H1 (cell line): ENCODE results near the gene NMU. TPM values are rescaled to one million over a fixed set of nuclear protein-coding genes. Genes with fewer than 3 reads are reported as not detected.

Experiments used
- CTCF ChIA-PET: fragments of 300-600 bp; sonication (Branson Sonifier 250); formaldehyde crosslinking; loops from one replicate; lab custom pipeline; 2021; ENCODE audit not compliant: partially characterized antibody; lab: Charles Lee
- POLR2A ChIA-PET: fragments of 300-600 bp; sonication (Branson Sonifier 250); formaldehyde crosslinking; loops from one replicate; lab custom pipeline; 2021; ENCODE audit warnings: inconsistent platforms; ENCODE audit not compliant: partially characterized antibody; lab: Charles Lee
- DNase-seq, 2 experiments: peaks; one replicate each; pipeline versions ENCODE4 v3.0.0 to v3.0.0-alpha.2; 2010 to 2022; ENCODE audit warnings: low spot score in 2 of 2, low read depth in 1 of 2, mixed read lengths in 1 of 2
- FAIRE-seq: peaks from 2 replicates; lab custom pipeline; 2011; peaks lifted over from hg19 to GRCh38; lab: Jason Lieb, UNC
- H2AFZ ChIP-seq: 2 replicates; pipeline ENCODE4 v1.8.1; 2012; ENCODE audit warnings: low read length, inconsistent platforms
- H2AK5ac ChIP-seq: 2 replicates; pipeline ENCODE4 v1.6.1; 2013; ENCODE audit warnings: low read depth, low read length
- H2BK120ac ChIP-seq: replicated peaks from 2 replicates; pipeline ENCODE3; 2013; ENCODE audit warnings: low read depth, low read length, inconsistent platforms
- H2BK12ac ChIP-seq: 2 replicates; pipeline ENCODE4 v1.6.1; 2013; ENCODE audit warnings: low read depth, low read length
- H2BK15ac ChIP-seq: 2 replicates; pipeline ENCODE4 v1.6.1; 2013; ENCODE audit warnings: low read length
- H2BK20ac ChIP-seq: 2 replicates; pipeline ENCODE4 v1.6.1; 2013; ENCODE audit warnings: low read length
- H2BK5ac ChIP-seq: 2 replicates; pipeline ENCODE4 v1.6.1; 2013; ENCODE audit warnings: low read depth, low read length
- H3K14ac ChIP-seq: 2 replicates; pipeline ENCODE4 v1.6.1; 2013; ENCODE audit warnings: inconsistent platforms; ENCODE audit not compliant: insufficient read length
- H3K18ac ChIP-seq: 2 replicates; pipeline ENCODE4 v1.6.1; 2013; ENCODE audit warnings: low read length; ENCODE audit errors: extremely low read depth
- H3K23ac ChIP-seq: 2 replicates; pipeline ENCODE4 v1.6.1; 2013; ENCODE audit warnings: inconsistent platforms; ENCODE audit not compliant: insufficient read length
- H3K23me2 ChIP-seq: 2 replicates; pipeline ENCODE4 v1.6.1; 2013; ENCODE audit warnings: low read depth, low read length
- H3K27ac ChIP-seq: 2 replicates; pipeline ENCODE4 v1.6.1; 2011; ENCODE audit warnings: low read depth, low read length, inconsistent platforms
- H3K27me3 ChIP-seq, 4 experiments: replicated peaks in 1 of 4; 1 replicate in 1 of 4; 2 replicates in 3 of 4; pipeline versions ENCODE4 v1.6.1 to v1.8.1; 2011 to 2013; ENCODE audit warnings: low read length in 3 of 4, mild to moderate bottlenecking in 3 of 4, inconsistent platforms in 2 of 4, mixed read lengths in 2 of 4, moderate library complexity in 1 of 4; ENCODE audit not compliant: control insufficient read depth in 3 of 4, insufficient read depth in 3 of 4; ENCODE audit errors: extremely low read depth in 1 of 4
- H3K36me3 ChIP-seq, 4 experiments: 2 replicates each; pipeline versions ENCODE4 v1.6.1 to v1.8.1; 2011 to 2013; ENCODE audit warnings: mild to moderate bottlenecking in 4 of 4, low read length in 3 of 4, moderate library complexity in 2 of 4, control low read depth in 1 of 4, inconsistent platforms in 1 of 4; ENCODE audit not compliant: insufficient read depth in 4 of 4, control insufficient read depth in 2 of 4
- H3K4ac ChIP-seq: replicated peaks from 2 replicates; pipeline ENCODE3; 2013; ENCODE audit warnings: low read length, low read depth, mixed read lengths, inconsistent platforms; ENCODE audit not compliant: insufficient read length
- H3K4me1 ChIP-seq, 4 experiments: replicated peaks in 1 of 4; 1 replicate in 1 of 4; 2 replicates in 3 of 4; pipeline versions ENCODE4 v1.6.1 to v1.8.1; 2011 to 2013; ENCODE audit warnings: low read length in 3 of 4, inconsistent platforms in 2 of 4, mixed read lengths in 1 of 4; ENCODE audit not compliant: insufficient read depth in 4 of 4, control insufficient read depth in 3 of 4
- H3K4me2 ChIP-seq, 2 experiments: 2 replicates each; pipeline versions ENCODE4 v1.6.1 to v1.8.1; 2011 to 2013; ENCODE audit warnings: low read depth in 2 of 2, low read length in 2 of 2, control low read depth in 1 of 2, inconsistent platforms in 1 of 2, mild to moderate bottlenecking in 1 of 2; ENCODE audit not compliant: insufficient read depth in 1 of 2
- H3K4me3 ChIP-seq, 4 experiments: fragments of 200-600, 300-600 bp in 1 of 4; sonication (generic), shearing (Covaris generic), sonication (Bioruptor Twin) in 1 of 4; 2 replicates each; pipeline versions ENCODE4 v1.5.1 to v1.8.1; 2011 to 2016; ENCODE audit warnings: low read length in 4 of 4, low read depth in 3 of 4, control low read depth in 2 of 4, inconsistent platforms in 2 of 4, mild to moderate bottlenecking in 2 of 4, mixed read lengths in 1 of 4, moderate library complexity in 1 of 4; ENCODE audit not compliant: insufficient read depth in 2 of 4; ENCODE audit errors: extremely low read depth in 1 of 4
- H3K56ac ChIP-seq: replicated peaks from 2 replicates; pipeline ENCODE3; 2013; ENCODE audit warnings: low read depth, mild to moderate bottlenecking, mixed read lengths, low read length, inconsistent platforms; ENCODE audit not compliant: insufficient read length
- H3K79me1 ChIP-seq: 2 replicates; pipeline ENCODE4 v1.6.1; 2013; ENCODE audit warnings: low read depth, low read length, control low read depth
- H3K79me2 ChIP-seq, 2 experiments: 2 replicates each; pipeline versions ENCODE4 v1.6.1 to v1.8.1; 2012 to 2013; ENCODE audit warnings: low read length in 2 of 2, mild to moderate bottlenecking in 2 of 2, inconsistent platforms in 1 of 2; ENCODE audit not compliant: insufficient read depth in 2 of 2, control insufficient read depth in 1 of 2
- H3K9ac ChIP-seq, 4 experiments: replicated peaks in 1 of 4; 1 replicate in 1 of 4; 2 replicates in 3 of 4; pipeline versions ENCODE4 v1.6.1 to v1.8.1; 2011 to 2013; ENCODE audit warnings: low read depth in 3 of 4, low read length in 3 of 4, control low read depth in 2 of 4, mild to moderate bottlenecking in 2 of 4, moderate library complexity in 2 of 4, inconsistent platforms in 1 of 4; ENCODE audit errors: extremely low read depth in 1 of 4
- H3K9me3 ChIP-seq, 2 experiments: 2 replicates each; pipeline versions ENCODE4 v1.6.1 to v1.8.1; 2012 to 2013; ENCODE audit warnings: mild to moderate bottlenecking in 2 of 2, moderate library complexity in 2 of 2, control low read depth in 1 of 2, inconsistent platforms in 1 of 2, low read depth in 1 of 2, low read length in 1 of 2, mixed read lengths in 1 of 2; ENCODE audit not compliant: insufficient read depth in 2 of 2
- H4K20me1 ChIP-seq, 2 experiments: replicated peaks in 1 of 2; 2 replicates each; pipeline versions ENCODE3 to v1.8.1; 2011 to 2013; ENCODE audit warnings: inconsistent platforms in 2 of 2, low read length in 2 of 2, mild to moderate bottlenecking in 1 of 2; ENCODE audit not compliant: insufficient read depth in 2 of 2, control insufficient read depth in 1 of 2
- H4K5ac ChIP-seq: 2 replicates; pipeline ENCODE4 v1.6.1; 2013; ENCODE audit warnings: low read length, low read depth, mixed read lengths, inconsistent platforms; ENCODE audit not compliant: insufficient read length
- H4K8ac ChIP-seq: 2 replicates; pipeline ENCODE4 v1.8.0; 2013; ENCODE audit warnings: mild to moderate bottlenecking, moderate library complexity, low read length, inconsistent platforms; ENCODE audit not compliant: insufficient read depth; ENCODE audit errors: extremely low read depth
- H4K91ac ChIP-seq: replicated peaks from 2 replicates; pipeline ENCODE3; 2013; ENCODE audit warnings: low read length, mixed read lengths, inconsistent platforms; ENCODE audit not compliant: insufficient read length
- FOSL1 ChIP-seq: IDR thresholded peaks from 2 replicates; pipeline ENCODE4 v1.6.1; 2011; ENCODE audit warnings: mild to moderate bottlenecking, low read depth, low read length, moderate library complexity; ENCODE audit not compliant: insufficient read depth
- JUN ChIP-seq: IDR thresholded peaks from 2 replicates; pipeline ENCODE4 v1.6.1; 2011; ENCODE audit warnings: low read depth, mild to moderate bottlenecking, improper control_type of control experiment, low read length
- POLR2A ChIP-seq, 2 experiments: IDR thresholded peaks; 1 replicate in 1 of 2; 2 replicates in 1 of 2; pipeline ENCODE4 v1.6.1; 2011; ENCODE audit warnings: low read depth in 2 of 2, low read length in 2 of 2, mild to moderate bottlenecking in 2 of 2; ENCODE audit errors: control extremely low read depth in 1 of 2
- RAD21 ChIP-seq, 2 experiments: IDR thresholded peaks in 1 of 2; conservative IDR thresholded peaks in 1 of 2; 2 replicates each; pipeline ENCODE4 v1.6.1; 2011; ENCODE audit warnings: low read depth in 2 of 2, low read length in 2 of 2, improper control_type of control experiment in 1 of 2, inconsistent platforms in 1 of 2, mild to moderate bottlenecking in 1 of 2, moderate library complexity in 1 of 2
- SAP30 ChIP-seq: fragments of 300-600 bp; sonication (generic); IDR thresholded peaks from 2 replicates; pipeline ENCODE4 v1.7.1; 2012; ENCODE audit warnings: low read length, moderate library complexity, mild to moderate bottlenecking, inconsistent platforms; ENCODE audit not compliant: insufficient read depth, insufficient replicate concordance
- SP4 ChIP-seq: IDR thresholded peaks from 2 replicates; pipeline ENCODE4 v1.6.1; 2012; ENCODE audit warnings: low read length, inconsistent platforms
- SUZ12 ChIP-seq: fragments of 200-600 bp; sonication (generic); IDR thresholded peaks from 2 replicates; pipeline ENCODE4 v1.6.1; 2012; ENCODE audit warnings: mild to moderate bottlenecking, inconsistent platforms, low read length, moderate library complexity, mixed read lengths
- TEAD4 ChIP-seq: IDR thresholded peaks from 2 replicates; pipeline ENCODE4 v1.6.1; 2012; ENCODE audit warnings: low read depth, low read length, inconsistent platforms, mixed read lengths
- YY1 ChIP-seq: IDR thresholded peaks from 2 replicates; pipeline ENCODE4 v1.6.1; 2011; ENCODE audit warnings: low read depth, mild to moderate bottlenecking, low read length
- ZNF274 ChIP-seq: IDR thresholded peaks from 2 replicates; pipeline ENCODE4 v1.7.0; 2012; ENCODE audit warnings: low read length, borderline replicate concordance; ENCODE audit errors: extremely low read depth
- WGBS, 2 experiments: shearing (Covaris generic) in 1 of 2; methylation state at CpG; one replicate each; pipeline versions ENCODE4 v1.1.6 to v1.1.7; 2013 to 2015; ENCODE audit warnings: low lambda C conversion rate in 2 of 2, mixed read lengths in 2 of 2, inconsistent platforms in 1 of 2, low coverage in 1 of 2, missing lambda C conversion rate in 1 of 2; ENCODE audit not compliant: insufficient replicate concordance in 2 of 2, insufficient coverage in 1 of 2, insufficient read length in 1 of 2; ENCODE audit errors: extremely low coverage in 1 of 2, missing lambda C conversion rate in 1 of 2; 5-methylcytosine and 5-hydroxymethylcytosine counted together
- polyA plus RNA-seq, 7 experiments: library from polyadenylated mRNA; depleted of rRNA in 3 of 7; stranded (reverse) in 5 of 7; unstranded in 2 of 7; fragments of >200 nt in 5 of 7; fragments of 200-250 nt in 2 of 7; gene quantifications; 1 replicate in 5 of 7; 2 replicates in 1 of 7; 4 replicates in 1 of 7; pipeline versions ENCODE4 v1.2.1 to v1.2.3, GENCODE V29; 2011 to 2013; ENCODE audit warnings: missing spikeins in 2 of 7, mixed read lengths in 2 of 7
- total RNA-seq: library from RNA; stranded (reverse); fragmentation: NEBNext Ultra II Directional; extraction: Animal tissue kit (Norgen Biotek cat#: 25700); gene quantifications from 2 replicates; pipeline ENCODE4 v1.2.1, GENCODE V29; 2021

Gene NMU
- total and polyA plus RNA-seq, 2 of the 8 experiments (the other 6 are each of a cell fraction or from before 2014, with no cell fraction given) = 30.5 to 50.4 TPM

DNA sequence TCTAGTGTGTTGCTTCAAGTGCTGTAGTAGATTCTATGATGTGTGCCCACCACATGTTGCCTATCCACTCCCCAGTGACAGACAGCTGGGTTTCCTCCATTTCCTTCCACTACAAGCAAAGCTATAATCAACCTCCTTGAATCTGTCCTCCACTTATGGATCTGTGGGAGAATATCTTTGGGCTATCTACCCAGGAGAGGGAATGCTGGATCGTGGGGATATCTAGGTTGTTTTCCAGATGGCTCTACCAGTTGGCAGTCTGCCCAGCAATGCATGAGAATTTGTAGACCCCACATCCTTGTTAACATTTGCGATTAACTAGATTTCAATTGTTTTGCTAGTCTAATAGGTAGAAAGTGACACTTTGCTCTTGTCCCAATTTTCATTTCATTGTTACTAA, 10.3 kb downstream of the NMU start:
- DNase-seq = no peak

More for the DNA sequence above, 10.3 kb downstream of the NMU start:
- H3K4me3 ChIP-seq = no peak overlapping the region
- TF ChIP-seq SAP30 (no peak), TEAD4 (no peak), JUN (no peak), SUZ12 (no peak), POLR2A (IDR thresholded peaks at IDR 0.05; ENCODE audit: control extremely low read depth in 1 of 2, low read depth in 2 of 2, low read length in 2 of 2) (no peak), ZNF274 (no peak), RAD21 (IDR thresholded peaks at IDR 0.05 in 1 of 2, conservative IDR thresholded peaks at IDR 0.05 in 1 of 2; ENCODE audit: low read depth in 2 of 2, low read length in 2 of 2) (no peak), YY1 (no peak), SP4 (no peak), FOSL1 (no peak)
- H4K8ac ChIP-seq = no peak overlapping the region
- ChIA-PET POLR2A (no interaction called here), CTCF (no interaction called here)
- H2BK5ac ChIP-seq = no peak overlapping the region
- H4K5ac ChIP-seq = no peak overlapping the region
- no peak overlapping the region for H2AK5ac ChIP-seq
- no peaks in the 10 kb centered on the region for H4K20me1 ChIP-seq
- H3K23me2 ChIP-seq = no peaks in the 10 kb centered on the region
- H3K4me2 ChIP-seq = no peak overlapping the region
- H3K18ac ChIP-seq = no peak overlapping the region
- H3K27me3 ChIP-seq = no peaks in the 10 kb centered on the region; a peak in 1 of 7 replicates
- no peak overlapping the region for H3K9ac ChIP-seq
- H3K9me3 ChIP-seq = no peaks in the 10 kb centered on the region; a peak in 1 of 4 replicates
- H2BK120ac ChIP-seq = no peak overlapping the region
- H4K91ac ChIP-seq = no peak overlapping the region
- peaks cover 0 to 3% (median 1%) of the 10 kb centered on the region in 4 experiments; a peak in 2 of 8 replicates for H3K36me3 ChIP-seq
- no peak overlapping the region for H3K23ac ChIP-seq
- H2BK15ac ChIP-seq = no peak overlapping the region
- no peak overlapping the region for H3K4ac ChIP-seq
- no peak overlapping the region for H3K27ac ChIP-seq
- peaks cover 0 to 7% of the 10 kb centered on the region in 2 experiments; a peak in 2 of 4 replicates for H3K79me2 ChIP-seq
- no peak overlapping the region for H2BK20ac ChIP-seq
- H3K4me1 ChIP-seq = no peaks in the 10 kb centered on the region
- H3K79me1 ChIP-seq = no peaks in the 10 kb centered on the region
- no peak for FAIRE-seq
- WGBS, 2 experiments = 96% methylated on average over 2 of the region's 2 CpGs; no CpG with 5 or more reads in 1 of the 2 experiments
- no peak overlapping the region for H2AFZ ChIP-seq
- H3K14ac ChIP-seq = no peak overlapping the region
- no peak overlapping the region for H3K56ac ChIP-seq
- no peak overlapping the region for H2BK12ac ChIP-seq
